ENCODE results near the gene MIX23.

MIX23 gene

DNA sequence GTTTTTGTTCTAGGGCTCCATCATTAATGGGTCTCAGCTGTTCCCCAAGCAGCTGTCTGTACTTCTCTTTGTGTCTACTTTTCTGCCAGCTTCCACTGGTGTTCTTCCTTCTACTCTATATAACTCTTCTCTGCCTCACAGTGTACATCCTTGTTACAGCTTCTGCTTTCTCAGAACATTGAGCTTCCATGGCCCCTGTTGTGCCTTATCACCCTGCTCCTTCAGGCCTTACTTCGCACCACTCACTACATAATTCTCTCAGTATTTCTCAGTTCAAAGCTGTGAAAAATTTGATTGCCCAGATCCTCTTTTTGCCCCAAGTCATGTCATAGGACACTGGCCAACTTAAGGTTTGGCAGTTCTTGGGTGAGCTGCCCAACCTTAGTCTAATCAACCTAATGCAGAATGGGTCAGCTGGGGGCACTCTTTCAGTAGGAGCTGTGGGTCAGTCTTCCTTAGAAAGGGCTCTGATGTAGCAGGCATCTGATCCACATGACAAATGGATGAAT is 29.1 kb downstream of the MIX23 start:
- no peak overlapping the region for H3K4me3 ChIP-seq (ENCODE audit: low read depth, low read length)
- DNase-seq (ENCODE audit: low read depth), result no peak
- no peak for TF ChIP-seq CTCF (IDR thresholded peaks at IDR 0.05; ENCODE audit: insufficient read depth, low read depth, low read length, missing control alignments)

- no peak for DNase-seq (ENCODE audit: low read depth)
- no peak for TF ChIP-seq CTCF (IDR thresholded peaks at IDR 0.05; ENCODE audit: insufficient read depth, low read depth, low read length, missing control alignments)
These were observed 29.8 kb downstream of the MIX23 start for GRCh38 chr3:122353215-122353614.

DNA sequence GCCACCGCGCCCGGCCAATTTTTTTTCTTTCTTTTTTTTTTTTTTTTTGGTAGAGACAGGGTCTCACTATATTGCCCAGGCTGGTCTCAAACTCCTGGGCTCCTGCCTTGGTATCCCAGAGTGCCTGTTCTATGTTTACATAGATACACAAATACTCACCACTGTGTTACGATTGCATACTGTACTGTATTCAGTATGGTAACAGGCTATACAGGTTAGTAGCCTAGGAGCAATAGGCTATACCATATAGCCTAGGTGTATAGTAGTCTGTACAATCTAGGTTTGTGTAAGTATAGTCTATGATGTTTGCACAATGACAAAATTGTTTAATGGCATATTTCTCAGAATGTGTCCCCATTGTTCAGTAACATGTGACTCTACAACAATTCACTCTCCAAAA is 31.4 kb downstream of the MIX23 start:
- no peak overlapping the region for H3K4me3 ChIP-seq (ENCODE audit: low read depth, low read length)
- DNase-seq (ENCODE audit: low read depth), result no peak
- TF ChIP-seq CTCF (IDR thresholded peaks at IDR 0.05; ENCODE audit: insufficient read depth, low read depth, low read length, missing control alignments), result no peak

More at GRCh38 chr3:122353215-122353614, 29.8 kb downstream of the MIX23 start:
- H3K4me3 ChIP-seq (ENCODE audit: low read depth, low read length), result no peak overlapping the region

- no peak for TF ChIP-seq CTCF (IDR thresholded peaks at IDR 0.05; ENCODE audit: insufficient read depth, low read depth, low read length, missing control alignments)
- DNase-seq (ENCODE audit: low read depth), result no peak
- no peak overlapping the region for H3K4me3 ChIP-seq (ENCODE audit: low read depth, low read length)
These were observed 32.1 kb downstream of the MIX23 start for GRCh38 chr3:122350814-122351418.

DNA sequence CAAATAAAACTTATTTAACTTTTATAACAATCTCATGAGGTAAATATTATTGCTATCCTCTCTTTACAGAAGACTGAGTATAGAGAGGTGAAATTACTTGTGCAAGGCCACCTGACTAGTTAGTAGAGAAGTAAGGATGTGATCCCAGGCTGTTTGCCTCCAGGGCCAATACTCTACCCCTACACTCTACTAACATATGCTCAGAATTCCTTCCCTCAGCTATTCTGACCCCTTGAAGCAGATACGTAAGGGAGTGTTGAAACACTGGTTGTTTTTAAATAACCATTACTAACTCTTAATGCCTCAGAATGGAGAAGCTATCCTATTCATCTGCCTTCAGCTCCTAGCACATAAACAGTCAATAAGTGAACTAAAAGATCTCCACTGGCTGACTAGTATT is 33.9 kb downstream of the MIX23 start:
- TF ChIP-seq CTCF (IDR thresholded peaks at IDR 0.05; ENCODE audit: insufficient read depth, low read depth, low read length, missing control alignments), result no peak
- H3K4me3 ChIP-seq (ENCODE audit: low read depth, low read length), result no peak overlapping the region
- DNase-seq (ENCODE audit: low read depth), result no peak

- TF ChIP-seq CTCF (IDR thresholded peaks at IDR 0.05; ENCODE audit: insufficient read depth, low read depth, low read length, missing control alignments), result no peak
- no peak overlapping the region for H3K4me3 ChIP-seq (ENCODE audit: low read depth, low read length)
- DNase-seq (ENCODE audit: low read depth), result no peak
These were observed 39.4 kb downstream of the MIX23 start for GRCh38 chr3:122343654-122344053.

- no peak overlapping the region for H3K4me3 ChIP-seq (ENCODE audit: low read depth, low read length)
- DNase-seq (ENCODE audit: low read depth), result no peak
- no peak for TF ChIP-seq CTCF (IDR thresholded peaks at IDR 0.05; ENCODE audit: insufficient read depth, low read depth, low read length, missing control alignments)
These were observed 40.2 kb downstream of the MIX23 start for GRCh38 chr3:122342803-122343202.

Data from GM12865 (cell line).